Left lung (tissue), 10 donors: ENCODE data around the gene ATXN2. TPM values are rescaled to one million over a fixed set of nuclear protein-coding genes. Genes with fewer than 3 reads are reported as not detected.

ENCODE experiments used
- ATAC-seq: fragments of 200-7000 bp; cut with Tn5 transposase; one replicate; pipeline ENCODE4 v1.9.1; 2020; ENCODE audit warnings: moderate library complexity
- DNase-seq, 4 donors: peaks; one replicate each; pipeline ENCODE4 v3.0.0-alpha.2; 2013 to 2020
- H3K27ac ChIP-seq, 2 donors: fragments of 200-600 bp; sonication (generic) in 1 of 2; one replicate each; pipeline versions ENCODE4 v1.5.0 to v1.8.0; 2020 to 2021
- H3K27me3 ChIP-seq, 2 donors: fragments of 200-600 bp; sonication (generic) in 1 of 2; one replicate each; pipeline versions ENCODE4 v1.5.0 to v1.8.0; 2020 to 2021
- H3K36me3 ChIP-seq, 2 donors: fragments of 200-600 bp; sonication (generic) in 1 of 2; one replicate each; pipeline versions ENCODE4 v1.5.0 to v1.8.0; 2020 to 2021
- H3K4me1 ChIP-seq, 2 donors: fragments of 200-600 bp; one replicate each; pipeline ENCODE4 v1.8.0; 2021
- H3K4me3 ChIP-seq, 2 donors: fragments of 200-600 bp; sonication (generic) in 1 of 2; one replicate each; pipeline versions ENCODE4 v1.5.0 to v1.8.0; 2020 to 2021; ENCODE audit warnings: mild to moderate bottlenecking in 1 of 2
- H3K9me3 ChIP-seq, 2 donors: fragments of 200-600 bp; sonication (generic) in 1 of 2; one replicate each; pipeline versions ENCODE4 v1.5.0 to v1.8.0; 2020 to 2021
- CTCF ChIP-seq, 2 donors: fragments of 200-600 bp; sonication (generic) in 1 of 2; IDR thresholded peaks; one replicate each; pipeline versions ENCODE4 v1.5.0 to v1.8.0; 2021; ENCODE audit warnings: antibody characterized with exemption in 2 of 2
- intact Hi-C, 2 donors: fragments of 100-400 bp; cut with DNase I; formaldehyde crosslinking; loops; one replicate each; pipeline versions ENCODE4 v1.11.2 to v1.14.2; 2022
- polyA plus RNA-seq, 6 donors: library from polyadenylated mRNA; unstranded; fragments of 120-200 nt; gene quantifications; one replicate each; pipeline ENCODE4 v1.2.1, GENCODE V29; 2013; ENCODE audit not compliant: insufficient read length in 6 of 6
- total RNA-seq, 2 donors: library from RNA; stranded (reverse); fragmentation: NEBNext Ultra II Directional; extraction: Animal tissue kit (Norgen Biotek cat#: 25700); gene quantifications; one replicate each; pipeline ENCODE4 v1.2.1, GENCODE V29; 2021
- donor health status: DM: no; HTN: yes; CAD: no.
- donor health status: DM: no; HTN: no; CAD: no.

The ATXN2 gene
- total and polyA plus RNA-seq, 8 donors = 60.9 to 90.2 (median 72.2) TPM

- peaks cover 32 to 73% of the 10 kb centered on the region in 2 donors for H3K4me1 ChIP-seq
These were observed 185.6 kb downstream of the ATXN2 start for GRCh38 chr12:111413442-111414086.

GRCh38 chr12:111412830-111413441 is 186.2 kb downstream of the ATXN2 start:
- H3K36me3 ChIP-seq = peaks cover 0 to 17% of the 10 kb centered on the region in 2 donors
- no peak for TF ChIP-seq CTCF (IDR thresholded peaks at IDR 0.05)
- no peaks in the 10 kb centered on the region for H3K27me3 ChIP-seq
- H3K27ac ChIP-seq = peak overlapping the region in 1 of 2 donors; percentile 95
- no peak overlapping the region for H3K4me3 ChIP-seq
- H3K9me3 ChIP-seq = no peaks in the 10 kb centered on the region
- peaks cover 32 to 79% of the 10 kb centered on the region in 2 donors for H3K4me1 ChIP-seq
- DNase-seq (no peak), ATAC-seq (no peak)
- intact Hi-C loops = no loop called here

More at GRCh38 chr12:111413442-111414086, 185.6 kb downstream of the ATXN2 start:
- ATAC-seq (no peak), DNase-seq (no peak)
- Histone ChIP-seq H3K27ac (peak overlapping the region in 1 of 2 donors; percentile 95), H3K4me3 (no peak overlapping the region), H3K9me3 (no peaks in the 10 kb centered on the region), H3K27me3 (no peaks in the 10 kb centered on the region), H3K36me3 (peaks cover 0 to 23% of the 10 kb centered on the region in 2 donors)
- intact Hi-C loops = no loop called here
- no peak for TF ChIP-seq CTCF (IDR thresholded peaks at IDR 0.05)

GRCh38 chr12:111412007-111412829 is 186.9 kb downstream of the ATXN2 start:
- peak overlapping the region in 1 of 2 donors; percentile 95 for H3K27ac ChIP-seq
- ATAC-seq = no peak

GRCh38 chr12:111411185-111411764 is 187.8 kb downstream of the ATXN2 start:
- no peak for DNase-seq
- no peaks in the 10 kb centered on the region for H3K27me3 ChIP-seq
- intact Hi-C loops = no loop called here
- peak overlapping the region; percentile 78 to 95 for H3K27ac ChIP-seq
- H3K4me1 ChIP-seq = peaks cover 37 to 90% of the 10 kb centered on the region in 2 donors
- H3K36me3 ChIP-seq = peaks cover 0 to 9% of the 10 kb centered on the region in 2 donors
- no peak for ATAC-seq
- no peak for TF ChIP-seq CTCF (IDR thresholded peaks at IDR 0.05)
- H3K4me3 ChIP-seq = no peak overlapping the region
- H3K9me3 ChIP-seq = no peaks in the 10 kb centered on the region

More at GRCh38 chr12:111412007-111412829, 186.9 kb downstream of the ATXN2 start:
- DNase-seq = no peak
- no peaks in the 10 kb centered on the region for H3K27me3 ChIP-seq
- peaks cover 35 to 86% of the 10 kb centered on the region in 2 donors for H3K4me1 ChIP-seq
- TF ChIP-seq CTCF (IDR thresholded peaks at IDR 0.05) = no peak
- no peak overlapping the region for H3K4me3 ChIP-seq
- intact Hi-C loops = no loop called here
- H3K36me3 ChIP-seq = peaks cover 0 to 14% of the 10 kb centered on the region in 2 donors
- no peaks in the 10 kb centered on the region for H3K9me3 ChIP-seq
